Measurements from ENCODE around the gene TNS1. TPM values are rescaled to one million over a fixed set of nuclear protein-coding genes. Genes with fewer than 3 reads are reported as not detected.

TNS1 gene
- total RNA-seq, 1 experiment from 2014 or later, result 3.4 TPM

DNA sequence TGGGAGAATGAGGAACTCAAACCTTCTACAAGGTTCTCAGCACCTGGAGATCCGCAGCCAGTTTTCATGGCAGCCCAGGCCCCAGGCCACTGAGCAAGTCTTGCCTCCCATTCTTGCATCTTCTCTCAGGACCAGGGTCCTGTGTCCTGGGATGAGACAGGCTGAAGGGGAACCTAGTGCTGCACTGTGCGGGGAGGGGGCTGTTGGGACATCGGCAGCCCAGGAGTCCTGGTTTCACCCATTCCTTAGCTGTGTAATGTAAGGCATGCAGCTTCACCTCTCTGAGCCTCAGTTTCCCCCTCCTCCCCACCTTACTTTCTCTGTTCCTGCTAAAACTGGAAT, 43.9 kb downstream of the TNS1 start:
- H2BK120ac ChIP-seq (ENCODE audit: low read depth, low read length, poor library complexity, severe bottlenecking), result no peak overlapping the region
- H3K4me2 ChIP-seq (ENCODE audit: insufficient read depth, insufficient read length, low read length), result no peak overlapping the region
- no peaks in the 10 kb centered on the region for H3K9me3 ChIP-seq (ENCODE audit: control insufficient read depth, low read depth, low read length)
- no peak overlapping the region for H4K8ac ChIP-seq (replicated peaks; ENCODE audit: insufficient read length, low read depth, low read length)
- H2BK20ac ChIP-seq (ENCODE audit: low read depth, low read length, poor library complexity, severe bottlenecking), result no peak overlapping the region
- no peak overlapping the region for H2BK5ac ChIP-seq (ENCODE audit: insufficient read length, low read length)
- H2AK5ac ChIP-seq (ENCODE audit: insufficient read length, low read length), result no peak overlapping the region
- no peaks in the 10 kb centered on the region for H3K79me1 ChIP-seq (ENCODE audit: insufficient read depth, low read depth, low read length, poor library complexity, severe bottlenecking)
- H3K27me3 ChIP-seq (ENCODE audit: insufficient read depth, low read length), result no peaks in the 10 kb centered on the region
- no peaks in the 10 kb centered on the region for H3K79me2 ChIP-seq (ENCODE audit: insufficient read depth, low read length)
- H3K4ac ChIP-seq (ENCODE audit: low read depth, low read length), result no peak overlapping the region
- H2AFZ ChIP-seq (ENCODE audit: low read length), result no peak overlapping the region
- H3K9ac ChIP-seq (ENCODE audit: extremely low read depth, insufficient read length, low read length), result no peak overlapping the region
- H3K4me1 ChIP-seq (ENCODE audit: insufficient read depth, low read length), result no peaks in the 10 kb centered on the region
- peaks cover 19 to 23% of the 10 kb centered on the region in 2 experiments for H3K4me1 Mint-ChIP-seq
- no peak overlapping the region for H3K27ac Mint-ChIP-seq
- no peak overlapping the region for H3K4me3 Mint-ChIP-seq
- H4K20me1 ChIP-seq (ENCODE audit: control insufficient read depth, insufficient read depth, insufficient read length), result no peaks in the 10 kb centered on the region
- TF ChIP-seq, protein P1, sequence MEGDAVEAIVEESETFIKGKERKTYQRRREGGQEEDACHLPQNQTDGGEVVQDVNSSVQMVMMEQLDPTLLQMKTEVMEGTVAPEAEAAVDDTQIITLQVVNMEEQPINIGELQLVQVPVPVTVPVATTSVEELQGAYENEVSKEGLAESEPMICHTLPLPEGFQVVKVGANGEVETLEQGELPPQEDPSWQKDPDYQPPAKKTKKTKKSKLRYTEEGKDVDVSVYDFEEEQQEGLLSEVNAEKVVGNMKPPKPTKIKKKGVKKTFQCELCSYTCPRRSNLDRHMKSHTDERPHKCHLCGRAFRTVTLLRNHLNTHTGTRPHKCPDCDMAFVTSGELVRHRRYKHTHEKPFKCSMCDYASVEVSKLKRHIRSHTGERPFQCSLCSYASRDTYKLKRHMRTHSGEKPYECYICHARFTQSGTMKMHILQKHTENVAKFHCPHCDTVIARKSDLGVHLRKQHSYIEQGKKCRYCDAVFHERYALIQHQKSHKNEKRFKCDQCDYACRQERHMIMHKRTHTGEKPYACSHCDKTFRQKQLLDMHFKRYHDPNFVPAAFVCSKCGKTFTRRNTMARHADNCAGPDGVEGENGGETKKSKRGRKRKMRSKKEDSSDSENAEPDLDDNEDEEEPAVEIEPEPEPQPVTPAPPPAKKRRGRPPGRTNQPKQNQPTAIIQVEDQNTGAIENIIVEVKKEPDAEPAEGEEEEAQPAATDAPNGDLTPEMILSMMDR (conservative IDR thresholded peaks at IDR 0.05), result no peak
- H3K14ac ChIP-seq (ENCODE audit: insufficient read depth, low read length), result no peak overlapping the region
- H3K27ac ChIP-seq (ENCODE audit: insufficient read length, low read depth, low read length), result no peak overlapping the region
- no peak overlapping the region for H4K5ac ChIP-seq (ENCODE audit: insufficient read length, low read depth, low read length)
- peaks cover 3% of the 10 kb centered on the region for H3K27me3 Mint-ChIP-seq (ENCODE audit: low read depth)
- DNase-seq, result no peak
- H3T11ph ChIP-seq (ENCODE audit: low read length), result no peak overlapping the region
- no peak overlapping the region for H2BK12ac ChIP-seq (ENCODE audit: insufficient read length, low read depth, low read length)
- no peaks in the 10 kb centered on the region for H3K23me2 ChIP-seq (ENCODE audit: insufficient read length, low read depth, low read length, poor library complexity, severe bottlenecking)
- H3K18ac ChIP-seq (ENCODE audit: insufficient read length, low read depth, low read length), result no peak overlapping the region
- H4K91ac ChIP-seq (ENCODE audit: insufficient read length, low read depth, low read length), result no peak overlapping the region
- no CpG with 5 or more reads among the region's 3 CpGs for WGBS (ENCODE audit: extremely low coverage, insufficient read length, low lambda C conversion rate)
- H3K23ac ChIP-seq (ENCODE audit: insufficient read length, low read depth, low read length), result no peak overlapping the region
- no peak overlapping the region for H2BK15ac ChIP-seq (ENCODE audit: low read depth, low read length)
- H3K56ac ChIP-seq (ENCODE audit: insufficient read length, low read depth, low read length), result no peak overlapping the region
- no peaks in the 10 kb centered on the region for H3K36me3 Mint-ChIP-seq (ENCODE audit: insufficient read depth in 1 of 3, low read depth in 3 of 3)
- H3K9me3 Mint-ChIP-seq, result no peaks in the 10 kb centered on the region
